Measurements from ENCODE around the gene UNC13A. TPM values are rescaled to one million over a fixed set of nuclear protein-coding genes. Genes with fewer than 3 reads are reported as not detected.

Gene UNC13A
- total and polyA plus RNA-seq, 2 of the 13 experiments (the other 11 are each of a cell fraction or from before 2014, with no cell fraction given): 0.11 to 0.45 TPM

DNA sequence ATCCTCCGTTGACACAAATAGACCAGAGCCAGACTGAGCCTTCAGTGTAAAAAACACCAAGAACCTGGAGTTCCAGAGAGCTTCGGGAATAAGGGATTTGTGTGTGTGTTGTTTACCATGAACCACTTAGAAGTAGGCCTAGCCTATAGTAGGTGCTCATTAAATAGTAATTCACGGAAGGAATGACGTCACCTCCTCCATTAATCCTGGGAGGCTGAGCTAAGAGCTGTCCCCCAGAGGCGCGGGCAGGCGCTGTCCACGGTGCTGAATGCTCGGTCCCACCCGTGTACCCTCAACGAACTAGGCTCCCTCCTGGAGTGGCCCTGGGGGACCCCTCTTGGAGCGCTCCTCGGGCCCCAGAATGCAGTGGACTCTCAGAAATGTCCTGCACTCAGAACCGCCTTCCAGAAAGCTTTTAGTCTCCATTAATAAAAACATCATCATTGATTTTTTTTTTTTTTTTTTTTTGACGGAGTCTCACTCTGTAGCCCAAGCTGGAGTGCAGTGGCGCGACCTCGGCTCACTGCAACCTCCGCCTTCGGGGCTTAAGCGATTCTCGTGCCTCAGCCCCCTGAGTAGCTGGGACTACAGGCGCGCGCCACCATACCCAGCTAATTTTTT lies 6.5 kb downstream of the UNC13A start (continued):
- TF ChIP-seq KMT2A (CRISPR knock-in tag; IDR thresholded peaks at IDR 0.05) (no peak), HMG20B (CRISPR knock-in tag; conservative IDR thresholded peaks at IDR 0.05) (no peak), SP2 (CRISPR knock-in tag; IDR thresholded peaks at IDR 0.05) (no peak), RFX1 (IDR thresholded peaks at IDR 0.05) (no peak), NFKBIZ (CRISPR knock-in tag; IDR thresholded peaks at IDR 0.05) (no peak), FOXA3 (CRISPR knock-in tag; IDR thresholded peaks at IDR 0.05) (no peak; the same call in 1 of the 2 replicates), GZF1 (CRISPR knock-in tag; IDR thresholded peaks at IDR 0.05) (no peak), PAX8 (CRISPR knock-in tag; IDR thresholded peaks at IDR 0.05; ENCODE audit: borderline replicate concordance) (no peak), ZNF274 (CRISPR knock-in tag; IDR thresholded peaks at IDR 0.05) (no peak), PTBP1 (IDR thresholded peaks at IDR 0.05; ENCODE audit: low read depth, low read length, poor library complexity, severe bottlenecking) (no peak), ZNF850 (CRISPR knock-in tag; conservative IDR thresholded peaks at IDR 0.05) (no peak), EHMT2 (IDR thresholded peaks at IDR 0.05; ENCODE audit: borderline replicate concordance, low read depth, low read length) (peak; percentile 44; the same call in 1 of the 2 replicates), TAF1 (CRISPR knock-in tag; IDR thresholded peaks at IDR 0.05) (no peak), NFE2L1 (CRISPR knock-in tag; IDR thresholded peaks at IDR 0.05; ENCODE audit: borderline replicate concordance) (no peak), KLF16 (CRISPR knock-in tag; IDR thresholded peaks at IDR 0.05) (0 out of 4 replicates have a peak, but pooled peaks of 1 of the 2 experiments have one; percentile 23), HES4 (CRISPR knock-in tag; IDR thresholded peaks at IDR 0.05; ENCODE audit: borderline replicate concordance) (no peak), ZNF720 (CRISPR knock-in tag; IDR thresholded peaks at IDR 0.05) (no peak), ZSCAN9 (CRISPR knock-in tag; IDR thresholded peaks at IDR 0.05; ENCODE audit: borderline replicate concordance) (peak; percentile 46; the same call in 1 of the 2 replicates), MEF2D (CRISPR knock-in tag; IDR thresholded peaks at IDR 0.05) (no peak), NR2F1 (CRISPR knock-in tag; IDR thresholded peaks at IDR 0.05) (no peak), ARID2 (CRISPR knock-in tag; IDR thresholded peaks at IDR 0.05; ENCODE audit: borderline replicate concordance) (no peak), SALL2 (CRISPR knock-in tag; IDR thresholded peaks at IDR 0.05) (no peak), NFATC3 (CRISPR knock-in tag; IDR thresholded peaks at IDR 0.05) (no peak), SNRNP70 (IDR thresholded peaks at IDR 0.05; ENCODE audit: low read depth, low read length) (no peak), PAF1 (CRISPR knock-in tag; IDR thresholded peaks at IDR 0.05) (no peak)
- TF ChIP-seq, protein P1, sequence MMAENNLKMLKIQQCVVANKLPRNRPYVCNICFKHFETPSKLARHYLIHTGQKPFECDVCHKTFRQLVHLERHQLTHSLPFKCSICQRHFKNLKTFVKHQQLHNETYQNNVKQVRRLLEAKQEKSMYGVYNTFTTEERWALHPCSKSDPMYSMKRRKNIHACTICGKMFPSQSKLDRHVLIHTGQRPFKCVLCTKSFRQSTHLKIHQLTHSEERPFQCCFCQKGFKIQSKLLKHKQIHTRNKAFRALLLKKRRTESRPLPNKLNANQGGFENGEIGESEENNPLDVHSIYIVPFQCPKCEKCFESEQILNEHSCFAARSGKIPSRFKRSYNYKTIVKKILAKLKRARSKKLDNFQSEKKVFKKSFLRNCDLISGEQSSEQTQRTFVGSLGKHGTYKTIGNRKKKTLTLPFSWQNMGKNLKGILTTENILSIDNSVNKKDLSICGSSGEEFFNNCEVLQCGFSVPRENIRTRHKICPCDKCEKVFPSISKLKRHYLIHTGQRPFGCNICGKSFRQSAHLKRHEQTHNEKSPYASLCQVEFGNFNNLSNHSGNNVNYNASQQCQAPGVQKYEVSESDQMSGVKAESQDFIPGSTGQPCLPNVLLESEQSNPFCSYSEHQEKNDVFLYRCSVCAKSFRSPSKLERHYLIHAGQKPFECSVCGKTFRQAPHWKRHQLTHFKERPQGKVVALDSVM (CRISPR knock-in tag; IDR thresholded peaks at IDR 0.05): no peak
- TF ChIP-seq, protein P2, sequence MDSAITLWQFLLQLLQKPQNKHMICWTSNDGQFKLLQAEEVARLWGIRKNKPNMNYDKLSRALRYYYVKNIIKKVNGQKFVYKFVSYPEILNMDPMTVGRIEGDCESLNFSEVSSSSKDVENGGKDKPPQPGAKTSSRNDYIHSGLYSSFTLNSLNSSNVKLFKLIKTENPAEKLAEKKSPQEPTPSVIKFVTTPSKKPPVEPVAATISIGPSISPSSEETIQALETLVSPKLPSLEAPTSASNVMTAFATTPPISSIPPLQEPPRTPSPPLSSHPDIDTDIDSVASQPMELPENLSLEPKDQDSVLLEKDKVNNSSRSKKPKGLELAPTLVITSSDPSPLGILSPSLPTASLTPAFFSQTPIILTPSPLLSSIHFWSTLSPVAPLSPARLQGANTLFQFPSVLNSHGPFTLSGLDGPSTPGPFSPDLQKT (CRISPR knock-in tag; IDR thresholded peaks at IDR 0.05; ENCODE audit: borderline replicate concordance): no peak
- TF ChIP-seq, protein P3, sequence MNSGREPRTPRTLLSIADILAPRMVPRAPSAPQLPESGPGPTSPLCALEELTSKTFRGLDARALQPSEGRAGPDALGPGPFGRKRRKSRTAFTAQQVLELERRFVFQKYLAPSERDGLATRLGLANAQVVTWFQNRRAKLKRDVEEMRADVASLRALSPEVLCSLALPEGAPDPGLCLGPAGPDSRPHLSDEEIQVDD (CRISPR knock-in tag; IDR thresholded peaks at IDR 0.05; ENCODE audit: borderline replicate concordance): no peak
- TF ChIP-seq, protein P4, sequence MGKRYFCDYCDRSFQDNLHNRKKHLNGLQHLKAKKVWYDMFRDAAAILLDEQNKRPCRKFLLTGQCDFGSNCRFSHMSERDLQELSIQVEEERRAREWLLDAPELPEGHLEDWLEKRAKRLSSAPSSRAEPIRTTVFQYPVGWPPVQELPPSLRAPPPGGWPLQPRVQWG (CRISPR knock-in tag; IDR thresholded peaks at IDR 0.05; ENCODE audit: borderline replicate concordance, low read depth): no peak

Data from HepG2 (cell line).